ENCODE data around the gene CEP126. TPM values are rescaled to one million over a fixed set of nuclear protein-coding genes. Genes with fewer than 3 reads are reported as not detected.

Gene CEP126
- total and polyA plus RNA-seq, 2 of the 13 experiments (the other 11 are each of a cell fraction or from before 2014, with no cell fraction given): 1.4 to 1.7 TPM

- ATAC-seq (no peak), FAIRE-seq (no peak), DNase-seq (ENCODE audit: low spot score) (no peak)
- Histone ChIP-seq H4K20me1 (ENCODE audit: insufficient read depth, low read length) (no peaks in the 10 kb centered on the region), H2AFZ (ENCODE audit: low read length) (no peak overlapping the region), H3K36me3 (replicated peaks in 1 of 2; ENCODE audit: control insufficient read depth in 1 of 2, insufficient read depth in 2 of 2, low read length in 2 of 2) (no peaks in the 10 kb centered on the region), H3K27me3 (ENCODE audit: control insufficient read depth in 1 of 2, insufficient read depth in 2 of 2, low read length in 2 of 2) (no peaks in the 10 kb centered on the region), H3K4me2 (ENCODE audit: low read depth, low read length) (no peak overlapping the region), H3K9ac (ENCODE audit: insufficient read depth, low read depth, low read length) (no peak overlapping the region), H3K4me1 (ENCODE audit: insufficient read depth, low read length) (peaks cover 10% of the 10 kb centered on the region), H3K79me2 (ENCODE audit: insufficient read depth, low read length) (no peaks in the 10 kb centered on the region), H3K4me3 (replicated peaks in 1 of 3; ENCODE audit: insufficient read depth in 1 of 3, low read depth in 2 of 3, low read length in 3 of 3) (no peak overlapping the region), H3K9me3 (ENCODE audit: low read length) (no peaks in the 10 kb centered on the region), H3K27ac (ENCODE audit: extremely low read length, insufficient read depth, low read length) (no peak overlapping the region)
- WGBS (ENCODE audit: low lambda C conversion rate): 88% methylated on average over 6 of the region's 6 CpGs
- intact Hi-C loops (cut with micrococcal nuclease; ENCODE audit: unreplicated experiment): no loop called here
- TF ChIP-seq TIGD3 (CRISPR knock-in tag; IDR thresholded peaks at IDR 0.05; ENCODE audit: borderline replicate concordance): no peak
- no peak for TF ChIP-seq RERE (CRISPR knock-in tag; IDR thresholded peaks at IDR 0.05; ENCODE audit: low read depth)
- TF ChIP-seq TOE1 (CRISPR knock-in tag; IDR thresholded peaks at IDR 0.05): no peak
- TF ChIP-seq HOXA3 (CRISPR knock-in tag; IDR thresholded peaks at IDR 0.05): no peak
- TF ChIP-seq ZNF234 (CRISPR knock-in tag; conservative IDR thresholded peaks at IDR 0.05): no peak
- no peak for TF ChIP-seq MXD4 (CRISPR knock-in tag; IDR thresholded peaks at IDR 0.05)
- no peak for TF ChIP-seq ZFP41 (CRISPR knock-in tag; IDR thresholded peaks at IDR 0.05; ENCODE audit: borderline replicate concordance)
- TF ChIP-seq ZSCAN5A (CRISPR knock-in tag; IDR thresholded peaks at IDR 0.05; ENCODE audit: borderline replicate concordance): no peak
- TF ChIP-seq ZNF629 (CRISPR knock-in tag; conservative IDR thresholded peaks at IDR 0.05): no peak
- TF ChIP-seq EED (CRISPR knock-in tag; IDR thresholded peaks at IDR 0.05): no peak
- CTCF ChIA-PET (ENCODE audit: low intra/inter-chr PET ratio, low total read pairs): no interaction called here
- no TSS peak for BruUV-seq (replicated peaks)
- POLR2A ChIA-PET: no interaction called here
- in situ Hi-C loops (cut with HindIII; ENCODE audit: extremely low pct_ligation_motif_present, low pct_unique_long_range_greater_than_20kb): no loop called here
Observed at GRCh38 chr11:101931692-101932091, 16.9 kb downstream of the CEP126 start.

All from HepG2 (cell line).